GM12864 (cell line): ENCODE results near the gene PEX7.

Experiments used
- DNase-seq: peaks from one replicate; pipeline ENCODE4 v3.0.0-alpha.2; 2011; ENCODE audit warnings: low read depth
- H3K4me3 ChIP-seq: 2 replicates; pipeline ENCODE4 v1.5.1; 2011; ENCODE audit warnings: mild to moderate bottlenecking, low read depth, low read length, control low read depth
- CTCF ChIP-seq: IDR thresholded peaks from 2 replicates; pipeline ENCODE4 v1.5.1; 2011; ENCODE audit warnings: low read depth, mild to moderate bottlenecking, moderate library complexity, low read length, control low read depth, inconsistent platforms; ENCODE audit errors: missing control alignments

The PEX7 gene

GRCh38 chr6:136777651-136778050, 44.7 kb upstream of the PEX7 start:
- DNase-seq = no peak
- no peak for TF ChIP-seq CTCF
- no peak overlapping the region for H3K4me3 ChIP-seq

DNA sequence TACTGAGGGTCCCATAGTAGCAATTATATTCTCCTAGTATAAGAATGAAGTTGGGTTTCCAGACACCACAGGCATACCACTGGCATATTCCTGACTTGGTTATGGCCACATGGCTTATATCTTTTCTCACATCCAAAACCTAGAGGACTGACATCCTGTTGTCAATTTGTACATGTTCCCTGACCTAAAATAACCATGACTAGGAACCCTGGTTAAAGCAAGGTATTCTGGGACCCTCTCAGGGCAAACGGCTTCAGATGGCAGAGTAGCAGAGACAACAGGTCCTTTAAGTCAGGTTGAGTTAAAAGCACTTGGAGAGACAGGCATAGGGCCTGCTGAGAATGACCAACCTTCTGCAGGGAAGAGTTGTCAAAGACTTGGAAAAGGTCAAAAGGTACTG, 42.7 kb upstream of the PEX7 start:
- TF ChIP-seq CTCF = no peak
- no peak overlapping the region for H3K4me3 ChIP-seq
- no peak for DNase-seq

- no peak for DNase-seq
- no peak overlapping the region for H3K4me3 ChIP-seq
- TF ChIP-seq CTCF = no peak
Observed at GRCh38 chr6:136780972-136781371, 41.4 kb upstream of the PEX7 start.

- H3K4me3 ChIP-seq = no peak overlapping the region
- no peak for TF ChIP-seq CTCF
- DNase-seq = no peak
Observed at GRCh38 chr6:136782021-136782770, 40.2 kb upstream of the PEX7 start.

- no peak for DNase-seq
- H3K4me3 ChIP-seq = no peak overlapping the region
- TF ChIP-seq CTCF = no peak
Observed at GRCh38 chr6:136783021-136783420, 39.4 kb upstream of the PEX7 start.

DNA sequence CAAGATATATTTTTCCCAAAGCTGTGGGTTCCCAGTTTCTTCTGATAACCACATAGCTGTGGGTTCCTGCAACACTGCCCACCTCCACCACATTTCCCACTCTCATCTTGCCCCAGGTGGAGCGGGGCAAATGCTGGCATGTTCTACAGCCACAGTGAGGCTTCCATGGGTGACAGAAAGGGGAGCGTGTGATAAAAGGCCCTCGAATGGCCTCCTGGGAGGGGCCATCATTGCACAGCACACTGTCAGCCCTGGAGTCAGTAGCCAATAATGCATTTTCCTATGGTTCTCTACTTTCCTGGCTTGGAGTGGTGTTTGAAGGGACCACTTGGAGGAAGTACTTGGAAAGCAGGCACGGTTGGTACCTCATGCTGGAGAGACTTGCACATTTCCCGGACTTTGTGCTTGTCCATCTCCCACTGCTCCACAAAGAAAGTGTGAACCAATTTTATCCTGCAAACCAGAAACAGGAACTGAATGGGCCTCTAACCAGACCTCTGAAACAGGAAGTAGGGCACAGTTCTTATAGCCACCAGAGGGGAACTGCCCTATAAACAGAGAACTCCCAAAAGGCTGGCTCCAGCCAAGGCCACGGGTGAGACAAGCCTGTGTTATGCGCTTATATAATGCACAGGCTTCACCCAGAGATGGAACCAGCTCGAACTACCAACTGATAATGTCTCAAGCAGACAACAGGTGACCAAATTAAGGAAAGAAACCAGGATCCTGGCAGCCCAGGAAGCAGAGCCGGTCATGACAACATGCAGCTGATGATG, 38.7 kb upstream of the PEX7 start:
- DNase-seq = no peak
- H3K4me3 ChIP-seq = peak overlapping the region; percentile 43
- peak; percentile 43 for TF ChIP-seq CTCF
